ENCODE data around the gene BICDL1. TPM values are rescaled to one million over a fixed set of nuclear protein-coding genes. Genes with fewer than 3 reads are reported as not detected.

BICDL1 gene
- total and polyA plus RNA-seq, 3 donors from 2014 or later = 41.4 to 131 (median 78.3) TPM

GRCh38 chr12:120047072-120047471 is 58.0 kb downstream of the BICDL1 start:
- intact Hi-C loops (cut with DNase I; ENCODE audit: low total_unique reads) = no loop called here
- no peaks in the 10 kb centered on the region for H3K36me3 ChIP-seq (ENCODE audit: low read depth, missing control alignments)
- H3K9me3 ChIP-seq = no peaks in the 10 kb centered on the region
- H3K4me3 ChIP-seq = no peak overlapping the region
- no peak for DNase-seq
- no peak for TF ChIP-seq CTCF (IDR thresholded peaks at IDR 0.05)
- no peak for TF ChIP-seq POLR2A (IDR thresholded peaks at IDR 0.05)
- no peaks in the 10 kb centered on the region for H3K27me3 ChIP-seq
- H3K27ac ChIP-seq = no peak overlapping the region
- no peaks in the 10 kb centered on the region for H3K4me1 ChIP-seq
- WGBS, 2 donors = 93 to 100% methylated on average over 1 of the region's 1 CpG

GRCh38 chr12:120048263-120048662 is 59.2 kb downstream of the BICDL1 start:
- H3K9me3 ChIP-seq = no peaks in the 10 kb centered on the region
- H3K4me1 ChIP-seq = no peaks in the 10 kb centered on the region
- H3K4me3 ChIP-seq = no peak overlapping the region
- intact Hi-C loops (cut with DNase I; ENCODE audit: low total_unique reads) = no loop called here
- DNase-seq = no peak
- H3K27me3 ChIP-seq = no peaks in the 10 kb centered on the region
- H3K36me3 ChIP-seq (ENCODE audit: low read depth, missing control alignments) = no peaks in the 10 kb centered on the region
- no peak overlapping the region for H3K27ac ChIP-seq
- TF ChIP-seq POLR2A (IDR thresholded peaks at IDR 0.05) (no peak), CTCF (IDR thresholded peaks at IDR 0.05) (no peak)

GRCh38 chr12:120049426-120049825 is 60.4 kb downstream of the BICDL1 start:
- Histone ChIP-seq H3K9me3 (no peaks in the 10 kb centered on the region), H3K27me3 (no peaks in the 10 kb centered on the region), H3K4me3 (no peak overlapping the region), H3K36me3 (ENCODE audit: low read depth, missing control alignments) (no peaks in the 10 kb centered on the region), H3K27ac (no peak overlapping the region), H3K4me1 (no peaks in the 10 kb centered on the region)
- no peak for TF ChIP-seq POLR2A (IDR thresholded peaks at IDR 0.05)
- no peak for TF ChIP-seq CTCF (IDR thresholded peaks at IDR 0.05)
- intact Hi-C loops (cut with DNase I; ENCODE audit: low total_unique reads) = no loop called here
- no peak for DNase-seq
- WGBS, 2 donors = 81 to 85% methylated on average over 6 of the region's 6 CpGs

- H3K36me3 ChIP-seq (ENCODE audit: low read depth, missing control alignments) = no peaks in the 10 kb centered on the region
- H3K4me1 ChIP-seq = no peaks in the 10 kb centered on the region
- no peak overlapping the region for H3K27ac ChIP-seq
- H3K27me3 ChIP-seq = no peaks in the 10 kb centered on the region
- TF ChIP-seq POLR2A (IDR thresholded peaks at IDR 0.05) (no peak), CTCF (IDR thresholded peaks at IDR 0.05) (no peak)
- H3K9me3 ChIP-seq = no peaks in the 10 kb centered on the region
- DNase-seq = no peak
- 93 to 95% methylated on average over 3 of the region's 3 CpGs for WGBS, 2 donors
- intact Hi-C loops (cut with DNase I; ENCODE audit: low total_unique reads) = no loop called here
- no peak overlapping the region for H3K4me3 ChIP-seq
These were observed 62.5 kb downstream of the BICDL1 start for GRCh38 chr12:120051535-120051934.

- H3K4me1 ChIP-seq = no peaks in the 10 kb centered on the region
- H3K9me3 ChIP-seq = no peaks in the 10 kb centered on the region
- intact Hi-C loops (cut with DNase I; ENCODE audit: low total_unique reads) = no loop called here
- H3K4me3 ChIP-seq = no peak overlapping the region
- H3K36me3 ChIP-seq (ENCODE audit: low read depth, missing control alignments) = no peaks in the 10 kb centered on the region
- no peak for DNase-seq
- WGBS, 2 donors = 97 to 98% methylated on average over 4 of the region's 4 CpGs
- TF ChIP-seq CTCF (IDR thresholded peaks at IDR 0.05) (no peak), POLR2A (IDR thresholded peaks at IDR 0.05) (no peak)
- no peak overlapping the region for H3K27ac ChIP-seq
- H3K27me3 ChIP-seq = no peaks in the 10 kb centered on the region
These were observed 65.3 kb downstream of the BICDL1 start for GRCh38 chr12:120054293-120054692.

All from testis (tissue), 3 donors.